Measurements from ENCODE around the gene GDF10.

Gene GDF10

DNA sequence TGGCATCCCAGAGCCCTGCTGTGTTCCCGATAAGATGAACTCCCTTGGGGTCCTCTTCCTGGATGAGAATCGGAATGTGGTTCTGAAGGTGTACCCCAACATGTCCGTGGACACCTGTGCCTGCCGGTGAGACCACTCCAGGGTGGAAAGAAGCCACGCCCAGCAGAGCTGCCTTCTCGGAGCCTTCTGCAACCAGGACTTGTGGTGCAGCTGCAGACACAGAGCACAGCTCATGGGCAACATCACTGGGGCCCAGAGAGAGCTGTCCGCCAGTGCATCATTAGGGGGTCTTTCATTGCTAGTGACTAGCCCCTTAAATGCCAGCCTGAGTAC, 12.6 kb downstream of the GDF10 start:
- DNase-seq (ENCODE audit: low read depth in 1 of 2, low spot score in 1 of 2), result no peak

DNA sequence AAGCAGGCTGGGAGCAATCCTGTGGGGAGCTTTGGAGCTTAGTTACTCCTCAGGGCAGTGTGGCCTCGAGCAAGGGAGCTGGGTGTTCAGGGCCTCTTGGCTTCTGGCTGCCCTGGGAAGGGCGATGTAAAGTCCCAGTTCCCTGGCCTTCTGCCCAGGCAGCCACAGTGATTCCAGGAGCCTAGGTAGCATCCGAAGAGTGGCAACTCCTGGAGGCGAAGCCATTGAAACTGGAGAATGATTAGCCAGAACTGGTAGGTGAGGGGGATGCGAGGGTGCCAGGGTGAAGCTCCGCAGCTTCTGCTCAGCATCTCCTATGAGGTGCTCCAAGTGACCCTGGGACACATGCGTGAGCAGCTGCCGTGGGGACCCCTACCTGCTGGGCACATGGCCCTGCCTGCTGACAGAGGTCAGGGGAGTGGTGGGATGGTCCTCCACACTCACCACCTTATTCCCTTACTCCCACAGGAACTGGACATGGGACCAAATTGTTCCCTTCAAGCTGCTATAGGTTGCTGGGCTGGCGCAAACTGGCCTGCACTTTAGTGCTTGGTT, 14.5 kb downstream of the GDF10 start:
- no peak for DNase-seq (ENCODE audit: low read depth in 1 of 2, low spot score in 1 of 2)

DNA sequence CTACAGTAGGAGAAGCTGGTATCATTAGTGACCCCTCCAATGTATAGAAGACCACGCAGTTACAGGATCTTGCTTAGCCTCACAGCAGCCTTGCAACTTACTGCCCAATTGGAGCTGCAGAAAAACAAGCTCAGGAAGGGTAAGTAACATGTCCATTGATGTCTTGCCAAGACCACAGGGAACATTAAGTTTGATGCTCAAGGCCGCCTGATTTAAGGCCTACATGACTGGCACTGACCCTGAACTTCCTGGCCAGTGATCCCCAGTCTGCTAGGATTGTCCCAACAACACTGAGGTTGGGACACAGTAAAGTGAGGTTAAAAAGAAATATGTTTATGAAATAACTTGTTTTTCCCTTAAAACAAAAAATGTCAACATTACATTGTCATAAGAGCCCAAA, 15.4 kb downstream of the GDF10 start:
- DNase-seq (ENCODE audit: low read depth in 1 of 2, low spot score in 1 of 2), result no peak

- DNase-seq (ENCODE audit: low read depth in 1 of 2, low spot score in 1 of 2), result no peak
Measured at GRCh38 chr10:47316131-47316530, 16.1 kb downstream of the GDF10 start.

GRCh38 chr10:47317251-47317650, 17.3 kb downstream of the GDF10 start:
- no peak for DNase-seq (ENCODE audit: low read depth in 1 of 2, low spot score in 1 of 2)

- no peak for DNase-seq (ENCODE audit: low read depth in 1 of 2, low spot score in 1 of 2)
Measured at GRCh38 chr10:47318706-47319105, 18.7 kb downstream of the GDF10 start.

DNA sequence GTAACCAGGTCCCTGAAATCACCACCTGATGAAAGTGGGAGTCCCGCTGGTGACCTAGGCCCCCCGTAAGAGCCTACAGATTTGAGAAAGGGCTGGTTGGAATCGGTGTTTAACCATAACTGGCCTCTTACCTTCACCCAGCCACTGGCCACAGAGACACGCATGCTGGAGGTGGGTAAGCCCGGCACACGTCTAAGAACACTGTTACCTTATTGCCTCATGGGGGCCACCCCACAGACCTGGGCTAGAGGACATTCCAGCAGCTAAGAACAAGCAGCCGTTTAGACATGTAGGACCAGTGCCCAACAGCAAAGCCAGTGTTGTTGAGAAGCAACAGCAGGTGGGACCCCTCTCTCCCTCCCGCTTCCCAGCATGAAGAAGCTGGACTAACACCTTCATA, 19.8 kb downstream of the GDF10 start:
- DNase-seq (ENCODE audit: low read depth in 1 of 2, low spot score in 1 of 2), result no peak

DNA sequence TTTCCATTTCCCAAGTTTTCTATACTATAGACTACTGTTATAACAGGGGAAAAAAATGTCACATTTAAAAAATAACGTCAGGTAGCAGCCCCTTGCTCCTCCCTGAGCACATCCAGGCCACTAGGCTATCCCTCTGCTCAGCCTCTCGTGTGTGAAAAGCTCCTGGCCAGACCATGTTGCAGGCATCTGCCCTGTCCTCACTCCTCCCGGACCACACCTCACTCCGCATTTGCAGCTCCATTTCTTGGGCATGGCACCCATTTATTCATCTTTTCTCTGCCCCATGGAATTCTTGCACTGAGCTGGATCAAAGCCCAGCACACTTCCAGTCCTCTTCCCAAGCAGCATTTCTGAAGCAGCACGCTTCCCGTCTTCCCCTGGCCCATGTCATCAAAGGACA, 20.8 kb downstream of the GDF10 start:
- DNase-seq (ENCODE audit: low read depth in 1 of 2, low spot score in 1 of 2), result no peak

GRCh38 chr10:47321521-47322195, 21.7 kb downstream of the GDF10 start:
- no peak for DNase-seq (ENCODE audit: low read depth in 1 of 2, low spot score in 1 of 2)

DNA sequence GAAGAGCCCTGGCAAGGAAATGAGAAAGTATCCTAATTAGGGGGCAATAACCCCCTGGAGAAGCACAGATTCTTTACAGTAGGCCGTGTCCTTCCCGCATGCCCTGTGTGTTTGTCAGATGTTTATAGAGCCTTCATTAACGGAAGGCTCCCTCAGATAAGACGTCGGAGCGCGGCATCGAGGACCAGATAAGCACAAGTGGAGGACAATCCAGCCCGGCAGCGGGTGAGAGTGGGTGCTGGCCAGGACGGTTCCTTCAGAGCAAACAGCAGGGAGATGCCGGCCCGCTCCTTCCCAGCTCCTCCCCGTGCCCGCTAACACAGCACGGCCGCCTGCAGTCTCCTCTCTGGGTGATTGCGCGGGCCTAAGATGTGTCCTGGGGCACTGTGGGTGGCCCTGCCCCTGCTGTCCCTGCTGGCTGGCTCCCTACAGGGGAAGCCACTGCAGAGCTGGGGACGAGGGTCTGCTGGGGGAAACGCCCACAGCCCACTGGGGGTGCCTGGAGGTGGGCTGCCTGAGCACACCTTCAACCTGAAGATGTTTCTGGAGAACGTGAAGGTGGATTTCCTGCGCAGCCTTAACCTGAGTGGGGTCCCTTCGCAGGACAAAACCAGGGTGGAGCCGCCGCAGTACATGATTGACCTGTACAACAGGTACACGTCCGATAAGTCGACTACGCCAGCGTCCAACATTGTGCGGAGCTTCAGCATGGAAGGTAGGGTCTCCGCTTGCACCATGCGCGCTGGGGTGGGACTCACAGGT, 22.5 kb downstream of the GDF10 start, which contains the start of gene GDF2:
TSS of gene GDF2 (plus strand) at position 155 of the 762 bp plus-strand sequence. CDS start at position 370, 215 bp downstream.
- no peak for DNase-seq (ENCODE audit: low read depth in 1 of 2, low spot score in 1 of 2)

DNA sequence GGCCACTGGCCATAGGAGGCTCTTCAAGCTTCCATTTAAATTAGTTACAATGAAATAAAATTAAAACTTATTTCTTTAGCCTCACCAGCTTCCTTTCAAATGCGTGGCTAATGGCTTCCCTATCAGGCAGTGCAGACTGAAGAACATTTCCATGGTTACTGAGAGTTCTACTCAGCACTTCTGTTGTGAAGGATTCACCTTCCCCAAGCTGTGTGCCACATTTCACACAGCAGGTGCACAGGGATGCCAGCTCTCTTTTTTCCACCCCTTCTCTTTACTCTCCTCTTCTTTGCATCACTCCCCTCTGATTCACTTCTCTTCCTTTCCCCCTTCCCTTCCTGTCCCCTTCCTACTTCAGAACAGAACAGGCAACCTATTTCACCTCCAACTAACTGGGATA, 23.1 kb downstream of the GDF10 start:
- DNase-seq (ENCODE audit: low read depth in 1 of 2, low spot score in 1 of 2), result no peak

DNA sequence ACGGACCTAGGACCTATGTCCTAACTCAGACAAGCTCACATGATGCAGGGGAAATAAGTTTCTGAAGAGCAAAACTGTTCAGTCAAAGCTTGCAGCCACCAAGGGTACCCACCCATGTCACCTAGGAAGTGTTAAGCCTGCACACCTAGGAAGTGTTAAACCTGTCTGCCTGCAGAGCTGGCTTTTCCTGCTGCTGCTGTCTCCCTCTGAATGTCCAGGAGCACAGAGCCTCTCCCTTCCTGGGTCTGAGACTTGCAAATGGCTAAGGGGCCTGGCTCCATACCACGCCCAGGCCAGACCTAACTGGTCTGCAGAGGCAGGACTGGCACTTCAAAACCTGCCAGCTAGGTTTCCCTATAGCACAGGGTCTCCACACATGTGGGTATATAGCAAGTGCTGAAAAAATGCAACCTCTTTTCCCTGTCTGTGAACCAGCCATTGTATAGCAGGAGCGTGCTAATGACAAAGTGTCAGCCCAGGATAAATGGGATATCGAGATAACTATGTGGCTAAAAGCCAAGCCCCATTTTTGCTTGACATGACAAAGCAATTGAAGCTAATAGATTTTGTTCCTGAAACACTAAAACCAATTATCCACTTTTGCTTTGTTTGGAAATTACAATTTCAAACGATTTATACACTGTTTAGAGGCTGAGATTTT, 23.8 kb downstream of the GDF10 start:
- no peak for DNase-seq (ENCODE audit: low read depth in 1 of 2, low spot score in 1 of 2)

GRCh38 chr10:47325303-47326291, 25.6 kb downstream of the GDF10 start:
- no peak for DNase-seq (ENCODE audit: low read depth in 1 of 2, low spot score in 1 of 2)

- no peak for DNase-seq (ENCODE audit: low read depth in 1 of 2, low spot score in 1 of 2)
Measured at GRCh38 chr10:47326306-47326926, 26.4 kb downstream of the GDF10 start.

DNA sequence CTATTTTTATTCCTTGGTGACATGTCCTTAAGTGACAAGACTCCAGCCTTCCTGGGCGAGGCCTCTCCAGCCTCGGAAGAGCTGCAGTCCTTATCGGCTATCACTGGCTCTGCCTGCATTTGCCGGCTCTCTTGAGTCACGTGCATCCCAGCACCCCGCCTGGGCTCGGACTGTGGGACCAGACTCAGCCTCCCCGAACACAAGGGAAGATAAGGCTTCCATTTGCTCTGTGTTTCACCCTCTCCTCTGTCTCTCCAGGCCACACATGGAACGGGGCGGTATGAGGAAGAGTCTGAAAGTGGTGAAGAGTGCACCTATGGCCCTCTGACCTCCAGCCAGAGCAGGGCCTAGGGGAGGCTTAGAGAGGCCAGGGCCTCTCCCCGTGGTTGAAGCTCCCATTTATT, 26.9 kb downstream of the GDF10 start:
- DNase-seq (ENCODE audit: low read depth in 1 of 2, low spot score in 1 of 2), result no peak

- no peak for DNase-seq (ENCODE audit: low read depth in 1 of 2, low spot score in 1 of 2)
Measured at GRCh38 chr10:47329855-47330254, 29.9 kb downstream of the GDF10 start.

GRCh38 chr10:47330366-47330765, 30.4 kb downstream of the GDF10 start:
- DNase-seq (ENCODE audit: low read depth in 1 of 2, low spot score in 1 of 2), result no peak

GRCh38 chr10:47330804-47331203, 30.8 kb downstream of the GDF10 start:
- no peak for DNase-seq (ENCODE audit: low read depth in 1 of 2, low spot score in 1 of 2)

- no peak for DNase-seq (ENCODE audit: low read depth in 1 of 2, low spot score in 1 of 2)
Measured at GRCh38 chr10:47331491-47331890, 31.5 kb downstream of the GDF10 start.

DNA sequence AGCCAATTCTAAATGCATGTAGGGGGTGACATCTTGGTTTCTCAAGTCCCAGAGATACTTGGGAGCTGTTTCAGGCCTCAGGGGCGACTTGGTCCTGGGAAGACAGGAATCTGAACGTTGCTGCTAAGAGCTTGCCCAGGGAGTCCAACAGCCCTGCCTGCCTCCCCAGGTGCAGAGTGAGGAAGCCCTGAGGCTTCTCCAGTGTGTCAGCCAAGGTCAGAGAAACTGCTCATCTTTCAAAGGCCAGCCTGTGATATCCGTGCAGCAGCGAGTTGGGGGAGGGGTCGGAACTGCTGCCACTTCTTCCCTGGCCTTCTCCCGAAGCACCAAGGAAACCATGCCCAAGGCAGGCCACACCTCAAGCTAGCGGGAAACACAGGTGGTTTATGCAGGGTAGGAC, 32.0 kb downstream of the GDF10 start:
- DNase-seq (ENCODE audit: low read depth in 1 of 2, low spot score in 1 of 2), result no peak

All from activated CD4-positive, alpha-beta T cell treated with anti-CD3 and anti-CD28 coated beads, Interleukin-2, amount 50 U/mL, for 24 hours (primary cell).